Occipital lobe (tissue), 2 donors: Measurements from ENCODE around the gene GAB1. TPM values are rescaled to one million over a fixed set of nuclear protein-coding genes. Genes with fewer than 3 reads are reported as not detected.
"Not testable (repeated sequence)": the region's sequence is repeated elsewhere in the genome, so short reads cannot be mapped to it uniquely, and the experiment has no call there.

Experiments
- DNase-seq: peaks from one replicate; lab custom pipeline; 2025; lab: John Stamatoyannopoulos, UW
- total RNA-seq: library from RNA; depleted of rRNA; stranded (reverse); fragments of >200 nt; gene quantifications from one replicate; pipeline ENCODE4 v1.2.3, GENCODE V29; 2014

GAB1 gene
- total RNA-seq, 1 donor from 2014 or later, result 25.9 TPM

- no peak for DNase-seq
These were observed 1.6 kb downstream of the GAB1 start for GRCh38 chr4:143338313-143338712.

GRCh38 chr4:143339497-143339896 lies 2.8 kb downstream of the GAB1 start:
- no peak for DNase-seq

- DNase-seq, result no peak
These were observed 4.6 kb downstream of the GAB1 start for GRCh38 chr4:143341186-143341755.

- DNase-seq, result no peak
These were observed 6.7 kb downstream of the GAB1 start for GRCh38 chr4:143343276-143343831.

- no peak for DNase-seq
These were observed 7.4 kb downstream of the GAB1 start for GRCh38 chr4:143344041-143344440.

GRCh38 chr4:143344774-143345173 lies 8.1 kb downstream of the GAB1 start:
- no peak for DNase-seq

GRCh38 chr4:143345356-143345755 lies 8.7 kb downstream of the GAB1 start:
- DNase-seq, result no peak

- no peak for DNase-seq
These were observed 9.5 kb downstream of the GAB1 start for GRCh38 chr4:143346206-143346605.

- DNase-seq, result no peak
These were observed 10.9 kb downstream of the GAB1 start for GRCh38 chr4:143347484-143348111.

- no peak for DNase-seq
These were observed 11.8 kb downstream of the GAB1 start for GRCh38 chr4:143348233-143349077.

GRCh38 chr4:143349858-143350527 lies 13.3 kb downstream of the GAB1 start:
- DNase-seq, result not testable (repeated sequence)

GRCh38 chr4:143351149-143351691 lies 14.5 kb downstream of the GAB1 start:
- no peak for DNase-seq

- no peak for DNase-seq
These were observed 15.2 kb downstream of the GAB1 start for GRCh38 chr4:143351774-143352451.

GRCh38 chr4:143352720-143353119 lies 16.0 kb downstream of the GAB1 start:
- DNase-seq, result no peak

- DNase-seq, result no peak
These were observed 17.1 kb downstream of the GAB1 start for GRCh38 chr4:143353797-143354196.

- no peak for DNase-seq
These were observed 18.3 kb downstream of the GAB1 start for GRCh38 chr4:143354990-143355389.

- DNase-seq, result no peak
These were observed 19.0 kb downstream of the GAB1 start for GRCh38 chr4:143355540-143356217.

GRCh38 chr4:143356493-143356892 lies 19.8 kb downstream of the GAB1 start:
- no peak for DNase-seq

- no peak for DNase-seq
These were observed 20.6 kb downstream of the GAB1 start for GRCh38 chr4:143357161-143357845.

GRCh38 chr4:143358419-143358818 lies 21.7 kb downstream of the GAB1 start:
- DNase-seq, result no peak
